Neural cell (in vitro differentiated cells): ENCODE measurements around the gene ROR1.

ENCODE experiments used
- CTCF ChIP-seq: fragments of 450-650 bp; IDR thresholded peaks from 2 replicates; pipeline ENCODE4 v1.5.1; 2014; ENCODE audit warnings: antibody characterized with exemption, mild to moderate bottlenecking, moderate library complexity; ENCODE audit not compliant: poor library complexity, severe bottlenecking
- EZH2 ChIP-seq: fragments of 200-600, 300-800 bp; shearing (Covaris generic), sonication (generic); IDR thresholded peaks from 2 replicates; pipeline ENCODE4 v1.6.1; 2014; ENCODE audit warnings: antibody characterized with exemption, low read length, borderline replicate concordance, mild to moderate bottlenecking; ENCODE audit not compliant: insufficient read depth, poor library complexity, severe bottlenecking
- REST ChIP-seq: IDR thresholded peaks from 2 replicates; pipeline ENCODE4 v1.6.1; 2012; ENCODE audit warnings: borderline replicate concordance
- SMC3 ChIP-seq: fragments of 450-650 bp; conservative IDR thresholded peaks from 2 replicates; pipeline ENCODE4 v1.6.1; 2014; ENCODE audit warnings: antibody characterized with exemption, mild to moderate bottlenecking, moderate library complexity; ENCODE audit not compliant: poor library complexity

GRCh38 chr1:63977466-63977865, 203.6 kb downstream of the ROR1 start:
- TF ChIP-seq SMC3 (no peak), EZH2 (no peak), REST (no peak), CTCF (no peak)
